ENCODE data around the gene OR52E1. TPM values are rescaled to one million over a fixed set of nuclear protein-coding genes. Genes with fewer than 3 reads are reported as not detected.

Gene OR52E1
- total and polyA plus RNA-seq, 9 of the 15 experiments (the other 6 are each of a cell fraction or from before 2014, with no cell fraction given), result not detected

DNA sequence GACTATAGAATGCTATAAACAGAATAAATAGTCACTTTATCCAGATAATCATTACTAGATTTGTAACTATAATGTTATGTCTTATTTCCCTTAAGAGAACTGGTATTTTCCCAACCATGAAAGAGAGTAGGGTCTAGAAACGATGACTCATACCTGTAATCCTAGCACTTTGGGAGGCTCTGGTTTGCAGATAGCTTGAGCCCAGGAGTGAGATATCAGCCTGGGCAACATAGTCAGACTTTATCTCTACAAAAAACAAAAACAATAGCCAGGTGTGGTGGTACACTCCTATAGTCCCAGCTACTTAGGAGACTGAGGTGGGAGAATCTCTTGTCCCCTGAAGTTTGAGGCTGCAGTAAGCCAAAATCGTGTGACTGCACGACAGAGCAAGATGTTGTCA is 37.9 kb downstream of the OR52E1 start (continued):
- TF ChIP-seq, protein P1, sequence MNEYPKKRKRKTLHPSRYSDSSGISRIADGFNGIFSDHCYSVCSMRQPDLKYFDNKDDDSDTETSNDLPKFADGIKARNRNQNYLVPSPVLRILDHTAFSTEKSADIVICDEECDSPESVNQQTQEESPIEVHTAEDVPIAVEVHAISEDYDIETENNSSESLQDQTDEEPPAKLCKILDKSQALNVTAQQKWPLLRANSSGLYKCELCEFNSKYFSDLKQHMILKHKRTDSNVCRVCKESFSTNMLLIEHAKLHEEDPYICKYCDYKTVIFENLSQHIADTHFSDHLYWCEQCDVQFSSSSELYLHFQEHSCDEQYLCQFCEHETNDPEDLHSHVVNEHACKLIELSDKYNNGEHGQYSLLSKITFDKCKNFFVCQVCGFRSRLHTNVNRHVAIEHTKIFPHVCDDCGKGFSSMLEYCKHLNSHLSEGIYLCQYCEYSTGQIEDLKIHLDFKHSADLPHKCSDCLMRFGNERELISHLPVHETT (CRISPR knock-in tag; conservative IDR thresholded peaks at IDR 0.05 in 1 of 2, IDR thresholded peaks at IDR 0.05 in 1 of 2), result no peak
- TF ChIP-seq, protein P2, sequence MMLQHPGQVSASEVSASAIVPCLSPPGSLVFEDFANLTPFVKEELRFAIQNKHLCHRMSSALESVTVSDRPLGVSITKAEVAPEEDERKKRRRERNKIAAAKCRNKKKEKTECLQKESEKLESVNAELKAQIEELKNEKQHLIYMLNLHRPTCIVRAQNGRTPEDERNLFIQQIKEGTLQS (IDR thresholded peaks at IDR 0.05), result peak; percentile 94
- TF ChIP-seq, protein P2 (CRISPR knock-in tag; conservative IDR thresholded peaks at IDR 0.05), result no peak
- TF ChIP-seq ZNF24 (IDR thresholded peaks at IDR 0.05), result no peak
- TF ChIP-seq ARNT (IDR thresholded peaks at IDR 0.05), result 0 out of 4 replicates have a peak, but pooled peaks of 1 of the 2 experiments have one; percentile 19
- TF ChIP-seq FOSL1 (tag; conservative IDR thresholded peaks at IDR 0.05), result peak; percentile 87
- TF ChIP-seq, protein P3, sequence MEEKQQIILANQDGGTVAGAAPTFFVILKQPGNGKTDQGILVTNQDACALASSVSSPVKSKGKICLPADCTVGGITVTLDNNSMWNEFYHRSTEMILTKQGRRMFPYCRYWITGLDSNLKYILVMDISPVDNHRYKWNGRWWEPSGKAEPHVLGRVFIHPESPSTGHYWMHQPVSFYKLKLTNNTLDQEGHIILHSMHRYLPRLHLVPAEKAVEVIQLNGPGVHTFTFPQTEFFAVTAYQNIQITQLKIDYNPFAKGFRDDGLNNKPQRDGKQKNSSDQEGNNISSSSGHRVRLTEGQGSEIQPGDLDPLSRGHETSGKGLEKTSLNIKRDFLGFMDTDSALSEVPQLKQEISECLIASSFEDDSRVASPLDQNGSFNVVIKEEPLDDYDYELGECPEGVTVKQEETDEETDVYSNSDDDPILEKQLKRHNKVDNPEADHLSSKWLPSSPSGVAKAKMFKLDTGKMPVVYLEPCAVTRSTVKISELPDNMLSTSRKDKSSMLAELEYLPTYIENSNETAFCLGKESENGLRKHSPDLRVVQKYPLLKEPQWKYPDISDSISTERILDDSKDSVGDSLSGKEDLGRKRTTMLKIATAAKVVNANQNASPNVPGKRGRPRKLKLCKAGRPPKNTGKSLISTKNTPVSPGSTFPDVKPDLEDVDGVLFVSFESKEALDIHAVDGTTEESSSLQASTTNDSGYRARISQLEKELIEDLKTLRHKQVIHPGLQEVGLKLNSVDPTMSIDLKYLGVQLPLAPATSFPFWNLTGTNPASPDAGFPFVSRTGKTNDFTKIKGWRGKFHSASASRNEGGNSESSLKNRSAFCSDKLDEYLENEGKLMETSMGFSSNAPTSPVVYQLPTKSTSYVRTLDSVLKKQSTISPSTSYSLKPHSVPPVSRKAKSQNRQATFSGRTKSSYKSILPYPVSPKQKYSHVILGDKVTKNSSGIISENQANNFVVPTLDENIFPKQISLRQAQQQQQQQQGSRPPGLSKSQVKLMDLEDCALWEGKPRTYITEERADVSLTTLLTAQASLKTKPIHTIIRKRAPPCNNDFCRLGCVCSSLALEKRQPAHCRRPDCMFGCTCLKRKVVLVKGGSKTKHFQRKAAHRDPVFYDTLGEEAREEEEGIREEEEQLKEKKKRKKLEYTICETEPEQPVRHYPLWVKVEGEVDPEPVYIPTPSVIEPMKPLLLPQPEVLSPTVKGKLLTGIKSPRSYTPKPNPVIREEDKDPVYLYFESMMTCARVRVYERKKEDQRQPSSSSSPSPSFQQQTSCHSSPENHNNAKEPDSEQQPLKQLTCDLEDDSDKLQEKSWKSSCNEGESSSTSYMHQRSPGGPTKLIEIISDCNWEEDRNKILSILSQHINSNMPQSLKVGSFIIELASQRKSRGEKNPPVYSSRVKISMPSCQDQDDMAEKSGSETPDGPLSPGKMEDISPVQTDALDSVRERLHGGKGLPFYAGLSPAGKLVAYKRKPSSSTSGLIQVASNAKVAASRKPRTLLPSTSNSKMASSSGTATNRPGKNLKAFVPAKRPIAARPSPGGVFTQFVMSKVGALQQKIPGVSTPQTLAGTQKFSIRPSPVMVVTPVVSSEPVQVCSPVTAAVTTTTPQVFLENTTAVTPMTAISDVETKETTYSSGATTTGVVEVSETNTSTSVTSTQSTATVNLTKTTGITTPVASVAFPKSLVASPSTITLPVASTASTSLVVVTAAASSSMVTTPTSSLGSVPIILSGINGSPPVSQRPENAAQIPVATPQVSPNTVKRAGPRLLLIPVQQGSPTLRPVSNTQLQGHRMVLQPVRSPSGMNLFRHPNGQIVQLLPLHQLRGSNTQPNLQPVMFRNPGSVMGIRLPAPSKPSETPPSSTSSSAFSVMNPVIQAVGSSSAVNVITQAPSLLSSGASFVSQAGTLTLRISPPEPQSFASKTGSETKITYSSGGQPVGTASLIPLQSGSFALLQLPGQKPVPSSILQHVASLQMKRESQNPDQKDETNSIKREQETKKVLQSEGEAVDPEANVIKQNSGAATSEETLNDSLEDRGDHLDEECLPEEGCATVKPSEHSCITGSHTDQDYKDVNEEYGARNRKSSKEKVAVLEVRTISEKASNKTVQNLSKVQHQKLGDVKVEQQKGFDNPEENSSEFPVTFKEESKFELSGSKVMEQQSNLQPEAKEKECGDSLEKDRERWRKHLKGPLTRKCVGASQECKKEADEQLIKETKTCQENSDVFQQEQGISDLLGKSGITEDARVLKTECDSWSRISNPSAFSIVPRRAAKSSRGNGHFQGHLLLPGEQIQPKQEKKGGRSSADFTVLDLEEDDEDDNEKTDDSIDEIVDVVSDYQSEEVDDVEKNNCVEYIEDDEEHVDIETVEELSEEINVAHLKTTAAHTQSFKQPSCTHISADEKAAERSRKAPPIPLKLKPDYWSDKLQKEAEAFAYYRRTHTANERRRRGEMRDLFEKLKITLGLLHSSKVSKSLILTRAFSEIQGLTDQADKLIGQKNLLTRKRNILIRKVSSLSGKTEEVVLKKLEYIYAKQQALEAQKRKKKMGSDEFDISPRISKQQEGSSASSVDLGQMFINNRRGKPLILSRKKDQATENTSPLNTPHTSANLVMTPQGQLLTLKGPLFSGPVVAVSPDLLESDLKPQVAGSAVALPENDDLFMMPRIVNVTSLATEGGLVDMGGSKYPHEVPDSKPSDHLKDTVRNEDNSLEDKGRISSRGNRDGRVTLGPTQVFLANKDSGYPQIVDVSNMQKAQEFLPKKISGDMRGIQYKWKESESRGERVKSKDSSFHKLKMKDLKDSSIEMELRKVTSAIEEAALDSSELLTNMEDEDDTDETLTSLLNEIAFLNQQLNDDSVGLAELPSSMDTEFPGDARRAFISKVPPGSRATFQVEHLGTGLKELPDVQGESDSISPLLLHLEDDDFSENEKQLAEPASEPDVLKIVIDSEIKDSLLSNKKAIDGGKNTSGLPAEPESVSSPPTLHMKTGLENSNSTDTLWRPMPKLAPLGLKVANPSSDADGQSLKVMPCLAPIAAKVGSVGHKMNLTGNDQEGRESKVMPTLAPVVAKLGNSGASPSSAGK (IDR thresholded peaks at IDR 0.05), result no peak
- TF ChIP-seq NRF1 (conservative IDR thresholded peaks at IDR 0.05 in 1 of 2, IDR thresholded peaks at IDR 0.05 in 1 of 2), result no peak
- no peak for TF ChIP-seq ZNF175 (CRISPR knock-in tag; IDR thresholded peaks at IDR 0.05; ENCODE audit: low read depth)
- no peak for TF ChIP-seq ETS2 (tag; IDR thresholded peaks at IDR 0.05; ENCODE audit: borderline replicate concordance, poor library complexity, severe bottlenecking)
- TF ChIP-seq, protein P4, sequence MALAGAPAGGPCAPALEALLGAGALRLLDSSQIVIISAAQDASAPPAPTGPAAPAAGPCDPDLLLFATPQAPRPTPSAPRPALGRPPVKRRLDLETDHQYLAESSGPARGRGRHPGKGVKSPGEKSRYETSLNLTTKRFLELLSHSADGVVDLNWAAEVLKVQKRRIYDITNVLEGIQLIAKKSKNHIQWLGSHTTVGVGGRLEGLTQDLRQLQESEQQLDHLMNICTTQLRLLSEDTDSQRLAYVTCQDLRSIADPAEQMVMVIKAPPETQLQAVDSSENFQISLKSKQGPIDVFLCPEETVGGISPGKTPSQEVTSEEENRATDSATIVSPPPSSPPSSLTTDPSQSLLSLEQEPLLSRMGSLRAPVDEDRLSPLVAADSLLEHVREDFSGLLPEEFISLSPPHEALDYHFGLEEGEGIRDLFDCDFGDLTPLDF (CRISPR knock-in tag; IDR thresholded peaks at IDR 0.05), result no peak
